Skin epidermis (tissue), 12 donors: ENCODE data around the gene PLEKHH1.
"Not testable (repeated sequence)": the region's sequence is repeated elsewhere in the genome, so short reads cannot be mapped to it uniquely, and the experiment has no call there.

Experiments used
- H3K27ac ChIP-seq, 21 experiments: fragments of 200-600 bp; sonication (generic) in 11 of 21; one replicate each; pipeline ENCODE4 v1.5.0; 2020; ENCODE audit warnings: mild to moderate bottlenecking in 3 of 21, inconsistent platforms in 2 of 21, moderate library complexity in 2 of 21
- H3K4me3 ChIP-seq, 7 experiments: fragments of 200-600 bp; sonication (generic) in 2 of 7; one replicate each; pipeline ENCODE4 v1.5.0; 2020; ENCODE audit warnings: inconsistent platforms in 2 of 7, mild to moderate bottlenecking in 2 of 7, moderate library complexity in 1 of 7

PLEKHH1 gene

GRCh38 chr14:67576216-67576955 lies 43.3 kb downstream of the PLEKHH1 start:
- Histone ChIP-seq H3K27ac (no peak overlapping the region), H3K4me3 (no peak overlapping the region)

- no peak overlapping the region for H3K4me3 ChIP-seq
- no peak overlapping the region for H3K27ac ChIP-seq
Measured at GRCh38 chr14:67577181-67577808, 44.2 kb downstream of the PLEKHH1 start.

GRCh38 chr14:67577909-67578749 lies 45.0 kb downstream of the PLEKHH1 start:
- H3K4me3 ChIP-seq: no peak overlapping the region
- no peak overlapping the region for H3K27ac ChIP-seq

- Histone ChIP-seq H3K27ac (no peak overlapping the region), H3K4me3 (no peak overlapping the region)
Measured at GRCh38 chr14:67579040-67579439, 46.0 kb downstream of the PLEKHH1 start.

- H3K27ac ChIP-seq: no peak overlapping the region
- no peak overlapping the region for H3K4me3 ChIP-seq
Measured at GRCh38 chr14:67579636-67580035, 46.5 kb downstream of the PLEKHH1 start.

GRCh38 chr14:67580336-67581171 lies 47.5 kb downstream of the PLEKHH1 start:
- H3K4me3 ChIP-seq: no peak overlapping the region

GRCh38 chr14:67581643-67582042 lies 48.6 kb downstream of the PLEKHH1 start:
- Histone ChIP-seq H3K27ac (no peak overlapping the region), H3K4me3 (no peak overlapping the region)

More at GRCh38 chr14:67580336-67581171, 47.5 kb downstream of the PLEKHH1 start:
- no peak overlapping the region for H3K27ac ChIP-seq

GRCh38 chr14:67582061-67582460 lies 49.0 kb downstream of the PLEKHH1 start:
- no peak overlapping the region for H3K4me3 ChIP-seq
- H3K27ac ChIP-seq: no peak overlapping the region

- no peak overlapping the region for H3K4me3 ChIP-seq
Measured at GRCh38 chr14:67583711-67584644, 50.9 kb downstream of the PLEKHH1 start.

GRCh38 chr14:67584978-67585377 lies 51.9 kb downstream of the PLEKHH1 start:
- no peak overlapping the region for H3K4me3 ChIP-seq
- no peak overlapping the region for H3K27ac ChIP-seq

More at GRCh38 chr14:67583711-67584644, 50.9 kb downstream of the PLEKHH1 start:
- H3K27ac ChIP-seq: no peak overlapping the region

GRCh38 chr14:67586369-67586768 lies 53.3 kb downstream of the PLEKHH1 start:
- no peak overlapping the region for H3K27ac ChIP-seq

GRCh38 chr14:67589204-67589770 lies 56.2 kb downstream of the PLEKHH1 start:
- Histone ChIP-seq H3K4me3 (no peak overlapping the region), H3K27ac (no peak overlapping the region)

More at GRCh38 chr14:67586369-67586768, 53.3 kb downstream of the PLEKHH1 start:
- no peak overlapping the region for H3K4me3 ChIP-seq

- H3K27ac ChIP-seq, H3K4me3 ChIP-seq: not testable (repeated sequence)
Measured at GRCh38 chr14:67593650-67594049, 60.6 kb downstream of the PLEKHH1 start.

- Histone ChIP-seq H3K27ac (no peak overlapping the region), H3K4me3 (no peak overlapping the region)
Measured at GRCh38 chr14:67595392-67595791, 62.3 kb downstream of the PLEKHH1 start.

GRCh38 chr14:67599698-67600561 lies 66.8 kb downstream of the PLEKHH1 start, which contains the start of gene PIGH:
PIGH (minus strand) TSS chr14:67600268; CDS start chr14:67600203, 65 bp downstream.
- peak within 1 kb of the TSS; percentile 76 to 97 (median 87) for H3K4me3 ChIP-seq
- H3K27ac ChIP-seq: peak within 1 kb of the TSS; percentile 47 to 92 (median 81)

- Histone ChIP-seq H3K27ac (peak overlapping the region in 19 of 21 experiments; percentile 54 to 92 (median 82)), H3K4me3 (peak overlapping the region; percentile 76 to 97 (median 87))
Measured at GRCh38 chr14:67600562-67600974, 67.5 kb downstream of the PLEKHH1 start.

- H3K4me3 ChIP-seq: no peak overlapping the region
- no peak overlapping the region for H3K27ac ChIP-seq
Measured at GRCh38 chr14:67602076-67602475, 69.0 kb downstream of the PLEKHH1 start.
